ENCODE results near the gene ATE1. TPM values are rescaled to one million over a fixed set of nuclear protein-coding genes. Genes with fewer than 3 reads are reported as not detected.

Gene ATE1
- total RNA-seq, 4 donors from 2014 or later, result 15.5 to 29.8 (median 22.6) TPM

- no peaks in the 10 kb centered on the region for H3K9me3 ChIP-seq
- H3K27ac ChIP-seq, result no peak overlapping the region
- DNase-seq, result no peak
- no peaks in the 10 kb centered on the region for H3K36me3 ChIP-seq
- H3K4me3 ChIP-seq, result no peak overlapping the region
- no peaks in the 10 kb centered on the region for H3K4me1 ChIP-seq
- peaks cover 0 to 3% (median 0%) of the 10 kb centered on the region in 4 donors for H3K27me3 ChIP-seq
- 53 to 65% methylated on average over 5 to 8 of the region's 9 CpGs for WGBS, 2 donors
- no peak for TF ChIP-seq POLR2A (IDR thresholded peaks at IDR 0.05)
- no peak for TF ChIP-seq CTCF (IDR thresholded peaks at IDR 0.05)
- intact Hi-C loops (cut with DNase I), result no loop called here
These were observed 217.6 kb downstream of the ATE1 start for GRCh38 chr10:121710207-121710606.

GRCh38 chr10:121709675-121710073 is 218.2 kb downstream of the ATE1 start:
- no peaks in the 10 kb centered on the region for H3K36me3 ChIP-seq
- no peak for DNase-seq
- peaks cover 0 to 3% (median 0%) of the 10 kb centered on the region in 4 donors for H3K27me3 ChIP-seq
- H3K4me1 ChIP-seq, result no peaks in the 10 kb centered on the region
- no peak overlapping the region for H3K27ac ChIP-seq
- intact Hi-C loops (cut with DNase I), result no loop called here
- no peaks in the 10 kb centered on the region for H3K9me3 ChIP-seq
- no peak for TF ChIP-seq POLR2A (IDR thresholded peaks at IDR 0.05)
- no peak for TF ChIP-seq CTCF (IDR thresholded peaks at IDR 0.05)
- H3K4me3 ChIP-seq, result no peak overlapping the region
- 87 to 90% methylated on average over 9 of the region's 9 CpGs for WGBS, 2 donors

GRCh38 chr10:121708728-121709674 is 218.8 kb downstream of the ATE1 start:
- Histone ChIP-seq H3K27ac (no peak overlapping the region), H3K27me3 (peaks cover 0 to 3% (median 0%) of the 10 kb centered on the region in 4 donors), H3K36me3 (no peaks in the 10 kb centered on the region), H3K4me1 (no peaks in the 10 kb centered on the region), H3K9me3 (no peaks in the 10 kb centered on the region), H3K4me3 (no peak overlapping the region)
- WGBS, 2 donors, result 71 to 74% methylated on average over 15 of the region's 15 CpGs
- intact Hi-C loops (cut with DNase I), result no loop called here
- DNase-seq, result no peak
- TF ChIP-seq POLR2A (IDR thresholded peaks at IDR 0.05) (no peak), CTCF (IDR thresholded peaks at IDR 0.05) (no peak)

- TF ChIP-seq CTCF (IDR thresholded peaks at IDR 0.05), result no peak
- no peak for TF ChIP-seq POLR2A (IDR thresholded peaks at IDR 0.05)
- Histone ChIP-seq H3K4me1 (no peaks in the 10 kb centered on the region), H3K36me3 (no peaks in the 10 kb centered on the region), H3K4me3 (no peak overlapping the region), H3K27ac (no peak overlapping the region), H3K27me3 (no peaks in the 10 kb centered on the region), H3K9me3 (no peaks in the 10 kb centered on the region)
- DNase-seq, result no peak
- intact Hi-C loops (cut with DNase I), result no loop called here
- 52 to 54% methylated on average over 11 to 13 of the region's 13 CpGs for WGBS, 2 donors
These were observed 225.2 kb downstream of the ATE1 start for GRCh38 chr10:121702351-121703320.

All from esophagus squamous epithelium (tissue), 5 donors.